Astrocyte (in vitro differentiated cells and primary cell): Measurements from ENCODE around the gene MTA3.

ENCODE experiments used
- CTCF ChIP-seq: IDR thresholded peaks from 2 replicates; pipeline ENCODE4 v1.5.1; 2011; ENCODE audit warnings: low read depth, mild to moderate bottlenecking, inconsistent platforms, low read length, moderate library complexity; ENCODE audit not compliant: insufficient read depth
- EZH2 ChIP-seq: IDR thresholded peaks from 2 replicates; pipeline ENCODE4 v1.6.1; 2012; ENCODE audit warnings: mild to moderate bottlenecking, low read length, inconsistent platforms; ENCODE audit not compliant: insufficient read depth

DNA sequence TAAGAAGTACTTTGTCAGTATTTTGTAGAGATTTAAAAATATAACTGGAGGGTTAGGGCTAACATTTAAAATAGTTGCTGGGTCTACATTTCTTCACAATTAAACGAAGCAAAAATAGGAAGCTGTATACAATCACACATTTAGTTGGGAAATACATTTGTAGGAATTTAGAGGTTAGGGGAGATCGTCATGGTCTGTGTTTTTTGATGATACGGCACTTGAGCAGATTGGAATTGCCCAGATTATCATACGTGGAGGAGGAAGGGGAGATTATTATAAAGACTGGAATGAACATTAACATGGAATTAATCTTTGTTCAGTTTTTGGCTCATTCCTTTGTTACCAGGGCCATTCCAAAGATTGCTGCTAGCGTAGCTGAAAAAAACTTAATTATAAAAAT, 84.6 kb downstream of the MTA3 start:
- TF ChIP-seq CTCF: no peak
- no peak for TF ChIP-seq EZH2
